Activated T-helper 1 cell treated with anti-CD3 and anti-CD28 coated beads, Interleukin-12 subunit alpha, Interleukin-12 subunit beta, Interleukin-2, Interleukin-4 antibody, amounts not matched to agents 30 ng/mL and 10 ng/mL and 1 ng/mL, durations not matched to agents 14 hours and 24 hours and 36 hours (primary cell): ENCODE data around the gene CDX2. TPM values are rescaled to one million over a fixed set of nuclear protein-coding genes. Genes with fewer than 3 reads are reported as not detected.
A peak's percentile ranks its signal among the peaks of the same experiment; 100 is the strongest.

Source experiments
- DNase-seq: peaks from one replicate; pipeline ENCODE4 v3.0.0; 2021; ENCODE audit warnings: low spot score
- H3K27ac Mint-ChIP-seq: one replicate; pipeline ENCODE4 v1.8.0; 2021; ENCODE audit warnings: mild to moderate bottlenecking, mixed read lengths
- H3K27me3 Mint-ChIP-seq: one replicate; pipeline ENCODE4 v1.8.0; 2022; ENCODE audit warnings: mild to moderate bottlenecking, moderate library complexity, mixed read lengths; ENCODE audit not compliant: insufficient read depth
- H3K36me3 Mint-ChIP-seq: one replicate; pipeline ENCODE4 v1.8.0; 2021; ENCODE audit warnings: low read depth, mixed read lengths
- H3K4me1 Mint-ChIP-seq: one replicate; pipeline ENCODE4 v1.8.0; 2021; ENCODE audit warnings: low read depth, mixed read lengths
- H3K4me3 Mint-ChIP-seq: one replicate; pipeline ENCODE4 v1.8.0; 2021; ENCODE audit warnings: mild to moderate bottlenecking, moderate library complexity, mixed read lengths
- H3K9me3 Mint-ChIP-seq: one replicate; pipeline ENCODE4 v1.8.0; 2021; ENCODE audit warnings: mixed read lengths
- intact Hi-C: fragments of 100-400 bp; cut with micrococcal nuclease; formaldehyde crosslinking; loops from one replicate; pipeline ENCODE4 v1.15.1; 2024
- total RNA-seq: library from RNA; stranded (reverse); gene quantifications from 2 replicates; pipeline ENCODE4 v1.2.3, GENCODE V29; 2022

Gene CDX2
- total RNA-seq, 1 donor from 2014 or later: not detected

GRCh38 chr13:27991881-27992280 is 22.8 kb upstream of the CDX2 start:
- Mint-ChIP-seq H3K27me3 (peaks cover 4% of the 10 kb centered on the region), H3K4me1 (no peaks in the 10 kb centered on the region), H3K4me3 (no peak overlapping the region), H3K27ac (no peak overlapping the region), H3K36me3 (no peaks in the 10 kb centered on the region), H3K9me3 (no peaks in the 10 kb centered on the region)
- no peak for DNase-seq
- intact Hi-C loops: no loop called here

GRCh38 chr13:27988520-27988919 is 19.4 kb upstream of the CDX2 start, which contains the start of gene URAD:
Gene URAD (minus strand): TSS chr13:27988693. CDS start chr13:27988637, 56 bp downstream.
- no peaks in the 10 kb centered on the region for H3K9me3 Mint-ChIP-seq
- no peak within 1 kb of the TSS for H3K27ac Mint-ChIP-seq
- intact Hi-C loops: no loop called here
- DNase-seq: no peak
- H3K4me3 Mint-ChIP-seq: no peak within 1 kb of the TSS
- H3K4me1 Mint-ChIP-seq: no peaks in the 10 kb centered on the region
- H3K27me3 Mint-ChIP-seq: peaks cover 4% of the 10 kb centered on the region
- no peaks in the 10 kb centered on the region for H3K36me3 Mint-ChIP-seq

- no peak overlapping the region for H3K27ac Mint-ChIP-seq
- H3K4me3 Mint-ChIP-seq: no peak overlapping the region
- no peaks in the 10 kb centered on the region for H3K9me3 Mint-ChIP-seq
- H3K27me3 Mint-ChIP-seq: peaks cover 25% of the 10 kb centered on the region
- intact Hi-C loops: no loop called here
- no peak for DNase-seq
- no peaks in the 10 kb centered on the region for H3K36me3 Mint-ChIP-seq
- H3K4me1 Mint-ChIP-seq: no peaks in the 10 kb centered on the region
Measured at GRCh38 chr13:27985600-27985999, 16.5 kb upstream of the CDX2 start.

GRCh38 chr13:27982361-27982760 is 13.2 kb upstream of the CDX2 start:
- no peak overlapping the region for H3K27ac Mint-ChIP-seq
- peaks cover 44% of the 10 kb centered on the region for H3K27me3 Mint-ChIP-seq
- no peak for DNase-seq
- H3K4me3 Mint-ChIP-seq: no peak overlapping the region
- H3K4me1 Mint-ChIP-seq: peaks cover 17% of the 10 kb centered on the region
- H3K36me3 Mint-ChIP-seq: no peaks in the 10 kb centered on the region
- intact Hi-C loops: no loop called here
- H3K9me3 Mint-ChIP-seq: no peaks in the 10 kb centered on the region

- H3K4me3 Mint-ChIP-seq: no peak overlapping the region
- no peak for DNase-seq
- peaks cover 18% of the 10 kb centered on the region for H3K4me1 Mint-ChIP-seq
- no peaks in the 10 kb centered on the region for H3K9me3 Mint-ChIP-seq
- no peaks in the 10 kb centered on the region for H3K36me3 Mint-ChIP-seq
- intact Hi-C loops: no loop called here
- H3K27ac Mint-ChIP-seq: no peak overlapping the region
- H3K27me3 Mint-ChIP-seq: peaks cover 52% of the 10 kb centered on the region
Measured at GRCh38 chr13:27981006-27981708, 12.0 kb upstream of the CDX2 start.

- intact Hi-C loops: no loop called here
- Mint-ChIP-seq H3K27ac (no peak overlapping the region), H3K4me3 (no peak overlapping the region), H3K9me3 (no peaks in the 10 kb centered on the region), H3K4me1 (peaks cover 18% of the 10 kb centered on the region), H3K36me3 (no peaks in the 10 kb centered on the region), H3K27me3 (peaks cover 57% of the 10 kb centered on the region)
- DNase-seq: no peak
Measured at GRCh38 chr13:27980280-27980998, 11.3 kb upstream of the CDX2 start.

GRCh38 chr13:27979765-27980279 is 10.7 kb upstream of the CDX2 start:
- no peak for DNase-seq

GRCh38 chr13:27979001-27979643 is 10.0 kb upstream of the CDX2 start:
- H3K4me1 Mint-ChIP-seq: peaks cover 18% of the 10 kb centered on the region
- H3K27ac Mint-ChIP-seq: peak overlapping the region; percentile 18
- H3K4me3 Mint-ChIP-seq: no peak overlapping the region
- intact Hi-C loops: no loop called here
- DNase-seq: no peak
- H3K9me3 Mint-ChIP-seq: no peaks in the 10 kb centered on the region
- H3K27me3 Mint-ChIP-seq: peaks cover 68% of the 10 kb centered on the region
- no peaks in the 10 kb centered on the region for H3K36me3 Mint-ChIP-seq

More at GRCh38 chr13:27979765-27980279, 10.7 kb upstream of the CDX2 start:
- Mint-ChIP-seq H3K9me3 (no peaks in the 10 kb centered on the region), H3K27me3 (peaks cover 63% of the 10 kb centered on the region), H3K4me3 (no peak overlapping the region), H3K4me1 (peaks cover 18% of the 10 kb centered on the region), H3K36me3 (no peaks in the 10 kb centered on the region), H3K27ac (no peak overlapping the region)
- intact Hi-C loops: no loop called here

- no peak for DNase-seq
- H3K4me1 Mint-ChIP-seq: peaks cover 18% of the 10 kb centered on the region
- intact Hi-C loops: loop anchor here (1.0 kb wide), 1 partner anchor 152 kb away; no protein-coding TSS in a partner anchor
- no peak overlapping the region for H3K27ac Mint-ChIP-seq
- H3K27me3 Mint-ChIP-seq: peaks cover 74% of the 10 kb centered on the region
- H3K9me3 Mint-ChIP-seq: no peaks in the 10 kb centered on the region
- no peak overlapping the region for H3K4me3 Mint-ChIP-seq
- H3K36me3 Mint-ChIP-seq: no peaks in the 10 kb centered on the region
Measured at GRCh38 chr13:27978301-27978968, 9.3 kb upstream of the CDX2 start.

- Mint-ChIP-seq H3K9me3 (no peaks in the 10 kb centered on the region), H3K36me3 (no peaks in the 10 kb centered on the region), H3K27me3 (peaks cover 79% of the 10 kb centered on the region), H3K4me3 (no peak overlapping the region), H3K4me1 (peaks cover 18% of the 10 kb centered on the region), H3K27ac (peak overlapping the region; percentile 72)
- DNase-seq: no peak
- intact Hi-C loops: loop anchor here (1.0 kb wide), 1 partner anchor 151 kb away; no protein-coding TSS in a partner anchor
Measured at GRCh38 chr13:27977476-27978300, 8.6 kb upstream of the CDX2 start.

GRCh38 chr13:27976362-27977091 is 7.4 kb upstream of the CDX2 start:
- Mint-ChIP-seq H3K36me3 (no peaks in the 10 kb centered on the region), H3K27me3 (peaks cover 73% of the 10 kb centered on the region), H3K9me3 (no peaks in the 10 kb centered on the region), H3K27ac (no peak overlapping the region), H3K4me3 (no peak overlapping the region), H3K4me1 (peaks cover 18% of the 10 kb centered on the region)
- DNase-seq: no peak
- intact Hi-C loops: loop anchor here (1.0 kb wide), 1 partner anchor 8 kb away; no protein-coding TSS in a partner anchor
